GM18909 (cell line): ENCODE data around the gene IL36G.

Source experiments
- ATAC-seq: cut with Tn5 transposase; IDR thresholded peaks from one replicate; pipeline ENCODE4 v1.9.1; 2021; ENCODE audit warnings: mild to moderate bottlenecking; ENCODE audit not compliant: unreplicated experiment, poor library complexity

IL36G gene

GRCh38 chr2:112967023-112967422, 10.8 kb upstream of the IL36G start:
- no peak for ATAC-seq

GRCh38 chr2:112972423-112973086, 5.3 kb upstream of the IL36G start:
- no peak for ATAC-seq

GRCh38 chr2:112973156-112973555, 4.7 kb upstream of the IL36G start:
- no peak for ATAC-seq

- no peak for ATAC-seq
Measured at GRCh38 chr2:112979731-112980130, 1.9 kb downstream of the IL36G start.

- no peak for ATAC-seq
Measured at GRCh38 chr2:112980537-112980936, 2.7 kb downstream of the IL36G start.

- ATAC-seq = no peak
Measured at GRCh38 chr2:112985090-112985489, 7.3 kb downstream of the IL36G start.

- no peak for ATAC-seq
Measured at GRCh38 chr2:112989611-112990010, 11.8 kb downstream of the IL36G start.

- no peak for ATAC-seq
Measured at GRCh38 chr2:112993831-112994230, 16.0 kb downstream of the IL36G start.

GRCh38 chr2:112994648-112995047, 16.8 kb downstream of the IL36G start:
- no peak for ATAC-seq

GRCh38 chr2:112995346-112995920, 17.6 kb downstream of the IL36G start:
- ATAC-seq = no peak

- no peak for ATAC-seq
Measured at GRCh38 chr2:112996635-112997034, 18.8 kb downstream of the IL36G start.

- ATAC-seq = no peak
Measured at GRCh38 chr2:112997151-112997550, 19.3 kb downstream of the IL36G start.

GRCh38 chr2:113000436-113000835, 22.6 kb downstream of the IL36G start:
- no peak for ATAC-seq

- ATAC-seq = no peak
Measured at GRCh38 chr2:113002677-113003076, 24.9 kb downstream of the IL36G start.

- ATAC-seq = no peak
Measured at GRCh38 chr2:113005030-113005509, 27.3 kb downstream of the IL36G start, which contains the start of gene IL36A. Gene IL36A, plus strand, starts transcription at chr2:113005459. Its CDS starts 413 bp downstream, at chr2:113005872.

- ATAC-seq = no peak
Measured at GRCh38 chr2:113007250-113007649, 29.4 kb downstream of the IL36G start.

- no peak for ATAC-seq
Measured at GRCh38 chr2:113009622-113010021, 31.8 kb downstream of the IL36G start.

- ATAC-seq = no peak
Measured at GRCh38 chr2:113010088-113010487, 32.3 kb downstream of the IL36G start.

GRCh38 chr2:113011108-113011507, 33.3 kb downstream of the IL36G start:
- no peak for ATAC-seq

GRCh38 chr2:113012436-113013335, 34.9 kb downstream of the IL36G start:
- ATAC-seq = no peak

- no peak for ATAC-seq
Measured at GRCh38 chr2:113013336-113013661, 35.5 kb downstream of the IL36G start.
